NCI-H1105 treated with DMSO at 0.1 percent for 48 hours (cell line): ENCODE data around the gene AMDHD1.
"Not testable (repeated sequence)": the region's sequence is repeated elsewhere in the genome, so short reads cannot be mapped to it uniquely, and the experiment has no call there.

Experiments used
- DNase-seq: peaks from one replicate; lab custom pipeline; 2025; lab: John Stamatoyannopoulos, UW

The AMDHD1 gene

DNA sequence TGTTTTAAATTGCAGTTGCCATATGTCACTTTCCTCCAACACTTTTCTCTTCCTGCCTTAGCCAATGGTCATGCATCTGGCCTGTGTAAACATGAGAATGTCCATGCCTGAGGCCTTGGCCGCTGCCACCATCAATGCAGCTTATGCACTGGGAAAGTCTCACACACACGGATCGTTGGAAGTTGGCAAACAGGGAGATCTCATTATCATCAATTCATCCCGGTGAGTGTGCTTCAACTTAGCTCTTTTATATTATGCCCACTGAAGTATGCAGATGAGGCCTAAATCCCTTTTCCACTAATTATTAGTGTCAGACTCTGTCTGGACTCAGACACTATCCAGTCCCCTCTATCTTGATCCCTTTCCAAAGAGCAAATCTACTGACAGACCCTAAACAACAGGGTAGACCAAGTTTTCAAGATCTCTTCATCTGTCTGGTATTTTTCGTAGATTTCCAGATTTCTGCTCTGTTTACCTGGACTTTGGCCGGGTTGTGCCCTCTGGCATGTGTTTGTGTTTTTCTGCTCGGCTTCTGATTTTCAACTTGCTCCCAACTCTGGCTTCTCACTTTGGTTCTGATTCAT is 23.2 kb downstream of the AMDHD1 start:
- no peak for DNase-seq

DNA sequence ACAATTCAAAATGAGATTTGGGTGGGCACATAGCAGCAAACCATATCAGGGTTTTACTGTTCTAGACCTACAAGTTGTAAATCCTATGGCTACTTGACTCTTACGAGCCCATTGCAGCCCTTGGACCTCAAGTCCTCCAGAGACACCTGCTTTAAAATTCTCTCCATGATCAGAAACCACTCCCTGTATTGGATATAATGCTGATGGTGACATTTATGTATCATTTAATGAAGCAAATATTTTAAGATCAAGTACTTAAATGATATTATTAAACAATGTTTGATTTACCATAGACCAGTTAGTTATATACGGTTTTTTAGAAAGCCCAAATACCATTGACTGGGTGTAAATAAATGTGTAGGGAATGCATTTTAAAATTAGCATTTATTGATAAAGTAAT is 24.2 kb downstream of the AMDHD1 start:
- no peak for DNase-seq

DNA sequence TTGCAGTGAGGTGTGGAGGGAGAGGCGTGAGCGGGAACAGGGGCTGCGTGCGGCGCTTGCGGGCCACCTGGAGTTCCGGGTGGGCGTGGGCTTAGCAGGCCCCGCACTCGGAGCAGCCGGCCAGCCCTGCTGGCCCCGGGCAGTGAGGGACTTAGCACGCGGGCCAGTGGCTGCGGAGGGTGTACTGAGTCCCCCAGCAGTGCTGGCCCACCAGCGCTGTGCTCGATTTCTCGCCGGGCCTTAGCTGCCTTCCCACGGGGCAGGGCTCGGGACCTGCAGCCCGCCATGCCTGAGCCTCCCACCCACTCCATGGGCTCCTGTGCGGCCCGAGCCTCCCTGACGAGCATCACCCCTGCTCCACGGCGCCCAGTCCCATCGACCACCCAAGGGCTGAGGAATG is 26.0 kb downstream of the AMDHD1 start:
- not testable (repeated sequence) for DNase-seq

DNA sequence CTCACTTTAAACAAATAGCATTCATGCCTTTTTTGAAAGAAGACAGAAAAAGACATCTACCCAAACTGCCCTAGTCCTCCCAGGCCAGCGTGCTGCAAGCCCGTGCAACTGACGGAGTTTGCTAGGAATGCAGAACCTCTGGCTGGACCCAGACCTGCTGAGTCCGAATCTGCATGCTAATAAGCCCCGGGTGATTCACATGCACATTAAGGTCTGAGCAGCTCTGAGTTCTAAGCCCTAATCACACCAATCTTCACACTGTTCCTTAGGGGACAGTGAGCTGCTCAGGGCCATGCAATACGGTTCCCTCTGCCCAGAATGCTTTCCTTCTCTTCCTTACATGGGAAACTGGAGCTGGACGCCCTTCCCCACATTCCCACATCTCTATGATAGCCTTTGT is 27.8 kb downstream of the AMDHD1 start:
- no peak for DNase-seq

DNA sequence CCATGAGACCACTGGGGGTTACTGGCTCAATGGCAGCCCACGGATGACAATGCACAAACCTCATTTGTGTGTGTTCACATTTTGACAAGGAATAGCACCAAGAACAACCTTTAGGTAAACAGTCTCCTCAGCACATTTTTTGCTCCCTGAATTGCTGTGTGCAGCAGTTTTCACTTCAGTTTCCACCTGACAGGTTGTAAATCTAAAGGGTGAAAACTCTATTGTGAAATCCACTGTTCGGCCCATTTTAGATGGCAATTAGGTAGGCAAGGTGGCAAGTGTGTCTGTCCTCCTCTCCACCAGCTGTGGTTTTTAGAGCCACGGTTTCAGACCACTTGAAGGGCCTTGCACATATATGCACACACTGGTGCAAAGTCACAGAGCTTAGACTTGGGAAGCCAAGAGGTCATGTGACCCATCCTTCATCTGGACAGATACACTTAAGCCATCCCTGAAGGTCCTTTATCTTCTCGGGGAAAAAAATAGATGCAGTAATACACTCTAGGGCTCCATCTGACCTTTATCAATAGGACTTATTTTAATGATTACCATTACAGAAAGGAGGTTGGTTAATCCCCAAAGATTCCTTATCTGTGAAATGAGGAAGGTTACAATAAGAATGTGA is 29.8 kb downstream of the AMDHD1 start:
- DNase-seq = no peak

DNA sequence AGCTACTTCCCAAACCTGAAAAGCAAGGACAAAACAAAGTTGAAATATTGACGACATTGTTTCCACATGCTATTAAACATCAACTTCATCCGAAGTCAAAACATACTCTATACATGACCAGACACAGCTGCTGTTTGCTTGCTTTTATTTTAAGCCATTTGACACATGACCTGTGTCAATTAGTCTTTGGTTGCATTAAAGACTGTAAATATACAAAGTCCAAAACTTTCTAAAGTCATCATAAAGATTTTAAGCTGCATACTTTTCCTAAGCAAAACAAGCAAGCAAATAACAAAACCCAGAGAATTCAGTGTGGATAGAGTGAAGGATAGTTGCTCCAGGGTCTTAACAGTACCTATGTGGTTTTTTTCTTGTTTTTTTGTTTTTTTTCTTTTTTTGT is 31.2 kb downstream of the AMDHD1 start:
- DNase-seq = no peak

DNA sequence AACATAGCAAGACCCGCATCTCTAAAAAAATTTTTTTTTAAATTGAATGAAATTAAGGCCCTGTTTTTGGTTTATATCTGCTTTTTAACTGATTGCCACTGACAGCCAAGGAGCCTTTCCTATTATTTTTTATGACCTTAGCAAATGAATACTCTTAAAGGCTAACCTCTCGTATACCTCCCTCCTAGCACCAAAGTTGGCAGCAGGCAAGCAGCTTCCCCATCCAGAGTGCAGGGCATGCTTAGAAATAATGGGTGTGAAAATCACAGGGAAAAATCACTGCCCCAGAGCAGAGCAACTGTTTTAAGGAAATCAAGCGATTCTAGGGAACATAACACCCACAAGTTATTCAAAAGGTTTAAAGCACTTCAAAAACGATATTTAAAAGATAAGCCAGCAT is 32.4 kb downstream of the AMDHD1 start:
- no peak for DNase-seq

DNA sequence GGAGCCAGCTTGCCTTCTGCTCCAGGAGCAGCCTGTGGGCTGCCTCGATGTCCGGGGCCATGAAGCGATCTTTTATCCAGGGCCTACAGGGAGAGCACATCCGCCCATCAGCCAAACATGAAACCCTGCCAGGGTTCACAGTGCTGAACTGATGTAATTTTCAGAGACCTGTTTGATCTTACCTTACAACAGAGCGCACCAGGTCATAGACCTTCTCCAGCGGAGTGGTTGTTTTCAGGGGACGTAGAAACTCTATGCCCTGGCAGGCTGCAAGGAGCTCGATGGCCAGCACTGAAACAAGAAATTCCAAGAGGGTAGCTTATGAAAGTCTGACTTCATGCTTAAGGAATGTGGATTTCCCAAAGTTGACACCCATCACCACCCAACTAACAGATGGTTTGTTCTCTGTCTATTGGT is 33.3 kb downstream of the AMDHD1 start:
- DNase-seq = no peak

DNA sequence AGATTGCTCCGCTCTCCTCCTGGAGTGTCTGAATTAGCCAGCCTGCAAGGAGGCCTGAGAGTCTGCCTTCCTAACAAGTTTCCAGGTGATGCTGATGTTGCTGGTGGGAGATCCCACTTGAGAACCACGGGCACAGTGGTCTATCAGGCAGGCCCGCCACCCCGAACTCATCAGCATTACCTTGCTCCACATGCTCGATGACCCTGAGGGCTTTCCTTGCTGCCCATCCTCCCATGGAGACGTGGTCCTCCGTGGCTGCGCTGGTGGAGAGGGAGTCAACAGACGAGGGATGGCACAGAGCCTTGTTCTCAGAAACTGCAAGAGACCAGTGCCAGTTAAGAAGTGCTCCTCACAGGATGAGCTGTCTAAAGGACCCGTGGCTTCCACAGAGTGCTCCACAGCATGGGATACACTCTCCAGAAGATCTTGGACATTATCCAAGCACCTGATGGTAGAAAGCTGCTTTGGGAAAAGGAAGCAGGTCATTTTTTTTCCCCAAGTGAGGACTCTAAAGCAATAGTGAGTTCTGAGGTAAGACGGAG is 34.7 kb downstream of the AMDHD1 start:
- DNase-seq = no peak

DNA sequence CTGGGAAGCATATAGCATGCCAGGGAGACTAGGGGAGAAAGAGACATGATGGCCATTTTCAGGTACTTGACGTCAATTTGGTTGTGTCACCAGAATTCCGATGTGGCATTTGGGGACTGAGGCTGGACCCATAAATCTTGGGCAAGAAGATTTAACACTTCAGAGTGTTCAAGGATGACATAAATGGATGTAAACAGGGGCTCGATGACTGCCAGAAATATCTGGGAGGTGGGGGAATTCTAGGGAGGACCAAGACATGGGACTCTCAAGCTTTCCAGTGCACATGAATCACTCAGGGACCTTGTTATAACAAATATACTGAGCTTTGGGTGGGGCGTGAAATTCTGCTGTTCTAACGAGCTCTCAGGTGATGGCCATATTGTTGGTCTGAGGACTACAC is 35.2 kb downstream of the AMDHD1 start:
- no peak for DNase-seq

DNA sequence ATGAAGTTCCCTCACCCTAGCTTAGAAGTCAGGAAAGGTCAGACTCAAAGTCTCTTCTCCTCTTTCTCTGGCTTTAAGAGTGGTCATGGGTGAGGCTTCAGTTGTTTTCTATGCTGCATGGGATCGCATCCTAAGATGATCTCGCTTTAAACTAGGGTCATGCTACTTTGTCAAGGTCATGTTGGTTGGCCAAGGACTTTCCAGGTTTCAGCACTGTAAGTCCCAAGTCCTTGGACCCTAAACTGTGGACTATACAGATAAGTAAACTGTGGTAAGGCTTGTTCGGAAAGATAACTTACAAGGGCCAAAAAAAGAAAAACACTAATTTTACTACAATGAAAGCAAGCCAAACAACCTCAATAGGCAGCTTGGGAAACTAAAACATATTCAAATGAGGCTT is 35.6 kb downstream of the AMDHD1 start:
- DNase-seq = no peak

DNA sequence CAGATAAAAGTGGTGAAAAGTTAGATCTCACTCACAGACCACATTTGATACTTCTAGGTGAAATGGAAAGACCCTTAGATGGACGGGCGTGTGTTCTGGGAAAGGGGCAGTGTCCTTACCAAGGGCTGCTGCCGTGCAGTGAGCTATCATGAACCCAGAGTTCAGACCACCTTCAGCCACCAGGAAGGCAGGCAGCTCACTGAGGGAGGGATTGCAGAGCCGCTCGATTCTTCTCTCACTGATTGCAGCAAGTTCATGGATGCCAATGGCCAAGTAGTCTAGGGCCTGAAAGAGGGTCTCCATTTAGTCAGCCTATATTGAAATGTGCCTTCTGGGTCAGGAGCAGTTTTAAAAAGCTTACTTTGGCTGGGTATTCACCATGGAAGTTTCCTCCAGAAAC is 37.3 kb downstream of the AMDHD1 start:
- no peak for DNase-seq

DNA sequence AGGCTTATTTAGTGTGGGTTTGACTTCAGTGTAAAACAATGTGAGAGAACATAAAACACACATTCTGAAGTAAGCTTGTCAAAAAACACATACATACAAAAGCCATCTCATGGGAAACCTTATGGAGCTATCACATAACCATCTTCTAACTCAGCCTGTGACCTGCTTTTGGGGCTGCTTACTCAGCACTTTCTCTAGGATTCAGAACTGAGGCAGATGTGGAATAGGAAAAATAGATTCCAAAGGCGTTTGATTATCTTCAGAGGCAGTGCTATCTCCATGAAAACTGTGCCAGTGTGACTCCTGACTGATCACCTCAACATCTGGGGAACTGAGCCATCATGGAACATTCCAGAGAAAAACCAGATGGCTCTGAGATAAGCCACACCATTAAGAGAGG is 39.5 kb downstream of the AMDHD1 start:
- DNase-seq = no peak

DNA sequence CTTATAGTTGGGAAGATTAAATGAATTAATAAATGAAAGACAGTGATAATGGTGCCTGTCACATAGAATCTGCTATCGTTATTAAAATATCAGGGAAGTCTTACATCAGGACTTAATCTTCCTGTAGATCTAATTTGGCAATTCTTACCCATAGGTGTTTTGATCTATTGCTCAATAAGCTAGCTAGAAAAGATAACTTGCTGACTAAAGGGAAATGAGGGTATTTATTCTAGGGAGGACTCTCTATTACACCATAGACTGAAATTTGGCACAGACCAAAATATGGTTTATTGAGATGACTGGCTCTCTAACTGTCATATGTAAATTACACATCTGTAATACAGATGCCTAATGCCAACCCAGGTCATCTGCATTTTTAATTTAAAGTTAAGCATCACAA is 41.6 kb downstream of the AMDHD1 start:
- no peak for DNase-seq

DNA sequence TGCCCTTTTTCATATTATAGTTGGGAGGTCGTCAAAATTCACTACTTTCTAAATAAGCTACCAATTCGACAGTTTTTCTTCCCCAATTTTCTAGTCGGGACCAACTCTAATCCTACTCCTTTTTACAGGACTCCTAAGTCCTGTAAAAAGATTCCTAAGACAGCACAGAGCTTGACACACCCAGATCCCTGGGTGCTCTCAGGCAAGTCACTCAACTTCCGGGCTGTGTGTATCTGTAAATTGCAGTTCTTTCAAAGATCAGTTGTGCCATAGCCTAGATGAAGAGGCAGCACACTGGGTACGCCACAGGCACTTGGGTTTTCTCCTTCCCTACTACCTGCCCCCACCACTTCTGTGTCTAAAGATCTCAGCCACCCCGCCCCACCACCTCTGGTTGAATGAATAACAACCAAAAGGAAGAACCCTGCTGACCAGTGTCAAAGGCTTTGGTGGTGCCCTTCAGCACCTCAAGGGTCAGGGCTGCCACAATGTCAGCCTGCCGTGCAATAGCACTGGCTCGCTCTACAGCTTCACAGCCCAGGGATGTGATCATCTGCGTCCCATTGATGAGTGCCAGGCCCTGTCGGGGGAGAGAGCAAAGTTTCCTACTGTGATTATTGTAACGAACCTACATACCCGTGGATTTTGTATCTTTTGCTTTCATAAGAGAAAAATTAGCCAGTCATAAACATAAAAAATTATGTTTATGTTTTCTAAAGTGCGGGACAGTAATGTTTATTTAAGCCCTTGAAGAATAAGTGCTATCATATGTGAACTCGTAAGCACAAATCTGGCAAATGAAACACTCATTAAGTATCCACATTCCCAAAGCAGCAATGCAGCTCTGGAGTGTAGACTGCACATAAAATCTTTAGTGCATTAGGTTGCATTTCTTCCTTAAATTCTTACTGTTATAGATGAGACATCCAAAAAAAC is 43.8 kb downstream of the AMDHD1 start:
- DNase-seq = no peak

DNA sequence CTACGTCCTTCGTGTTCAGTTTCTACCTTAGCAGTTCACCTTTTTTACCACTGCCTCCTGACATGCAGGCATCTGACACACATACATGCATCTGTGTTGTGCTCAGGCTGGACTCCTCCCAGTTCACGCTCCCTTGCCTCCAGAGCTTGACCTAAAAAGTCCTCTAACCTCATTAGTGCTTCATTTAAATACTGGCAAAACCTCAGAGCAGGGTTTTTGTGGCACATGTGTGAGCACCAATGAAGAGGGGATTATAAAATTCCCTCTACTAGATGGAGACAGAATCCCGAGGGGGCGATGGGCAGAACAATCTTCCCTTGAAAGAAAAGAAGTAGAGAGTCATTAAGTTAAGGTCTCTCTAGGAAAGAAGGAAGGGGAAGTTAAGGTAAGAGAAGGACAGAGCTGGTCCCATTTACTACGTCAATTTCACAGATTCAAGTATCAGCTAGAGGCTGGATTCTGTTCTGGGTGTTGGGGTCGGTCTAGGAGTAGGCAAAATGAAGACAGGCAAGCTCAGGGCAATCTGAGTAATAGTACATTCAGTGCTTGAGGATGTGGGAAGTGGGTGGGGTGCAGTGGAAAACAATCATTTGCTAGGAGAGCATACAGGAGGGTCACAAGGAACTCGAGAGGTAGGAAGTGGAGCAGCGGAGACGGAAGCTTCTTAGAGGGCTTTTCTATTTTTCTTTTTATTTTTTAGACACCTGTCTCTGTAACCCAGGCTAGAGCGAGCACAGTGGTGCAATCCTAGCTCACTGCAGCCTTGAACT is 45.6 kb downstream of the AMDHD1 start:
- no peak for DNase-seq

DNA sequence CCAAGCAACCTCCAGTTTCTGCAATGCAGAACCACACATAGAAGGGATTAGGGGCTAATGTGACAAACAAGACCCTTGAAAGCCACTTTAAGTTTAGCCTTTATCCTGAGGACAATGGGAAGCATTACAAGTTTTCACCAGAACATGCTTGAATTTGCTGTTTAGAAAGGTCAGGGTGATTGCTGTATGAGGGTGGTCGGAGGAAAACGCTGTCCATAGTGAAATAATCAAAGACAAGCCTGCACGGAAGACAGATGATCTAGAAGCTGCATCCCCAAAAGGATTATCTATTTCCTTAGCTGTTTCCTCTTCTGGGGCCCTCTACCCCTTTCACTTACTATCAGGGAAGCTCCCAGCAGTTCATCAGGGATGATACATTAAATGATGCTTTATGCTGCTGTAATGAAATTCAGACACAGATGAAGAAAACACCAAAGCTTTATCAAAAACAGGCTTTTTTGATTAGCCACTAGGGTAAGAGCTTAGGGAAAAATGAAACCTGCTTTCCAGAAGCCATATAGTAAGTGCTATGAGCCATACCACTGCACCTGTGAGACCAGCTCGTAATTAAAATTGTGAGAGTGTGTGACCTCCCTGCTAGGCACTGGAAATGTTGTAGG is 46.5 kb downstream of the AMDHD1 start:
- DNase-seq = no peak

DNA sequence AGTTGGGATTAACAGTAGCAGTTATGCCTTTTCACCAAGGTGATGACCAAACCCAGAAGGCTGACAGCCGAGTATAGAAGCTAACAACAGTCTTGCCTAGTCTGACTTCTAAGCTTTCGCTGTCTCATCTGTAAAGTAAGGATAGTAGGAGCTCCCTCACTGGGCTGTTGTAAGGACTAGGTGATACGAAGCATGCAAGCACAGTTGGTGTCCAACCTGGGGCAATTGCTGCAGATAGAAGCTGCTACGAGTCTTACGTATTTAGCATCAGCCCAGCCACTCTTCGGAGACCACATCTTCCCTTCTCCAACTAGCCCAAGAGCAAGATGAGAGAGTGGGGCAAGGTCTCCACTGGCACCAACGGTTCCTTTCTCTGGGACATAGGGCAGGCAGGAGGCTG is 47.0 kb downstream of the AMDHD1 start:
- DNase-seq = no peak

DNA sequence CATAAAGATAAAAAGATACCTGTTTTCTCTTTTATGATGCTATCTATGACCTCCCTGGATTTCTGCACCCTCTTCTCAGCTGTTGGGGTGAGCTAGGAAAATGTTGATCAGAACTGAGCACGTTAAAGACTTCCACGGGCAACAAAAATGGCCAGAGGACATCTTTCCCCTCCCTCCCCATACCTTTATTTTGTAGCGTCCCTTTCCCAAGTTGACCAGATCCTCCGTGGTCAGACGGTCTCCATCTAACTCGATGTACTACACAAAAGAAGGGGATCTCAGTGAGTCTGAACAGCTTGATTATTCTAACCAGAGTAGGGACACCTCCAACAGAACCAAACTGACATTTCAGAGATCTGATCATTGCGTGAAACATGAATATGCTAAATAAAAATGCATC is 50.8 kb downstream of the AMDHD1 start:
- no peak for DNase-seq

DNA sequence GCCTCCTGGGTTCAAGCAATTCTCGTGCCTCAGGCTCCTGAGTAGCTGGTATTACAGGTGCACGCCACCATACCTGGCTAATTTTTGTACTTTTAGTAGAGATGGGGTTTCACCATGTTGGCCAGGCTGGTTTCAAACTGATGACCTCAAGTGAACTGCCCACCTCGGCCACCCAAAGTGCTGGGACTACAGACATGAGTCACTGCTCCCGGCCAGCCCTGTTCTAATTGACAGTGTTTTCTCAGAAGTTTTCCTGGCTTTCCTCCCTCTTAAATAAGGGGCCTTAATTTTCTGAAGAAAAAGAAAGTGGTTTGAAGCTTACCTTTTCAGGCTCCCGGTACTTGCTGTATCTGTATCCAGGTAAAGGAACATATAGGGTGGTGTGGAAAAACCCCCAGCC is 51.3 kb downstream of the AMDHD1 start:
- no peak for DNase-seq

DNA sequence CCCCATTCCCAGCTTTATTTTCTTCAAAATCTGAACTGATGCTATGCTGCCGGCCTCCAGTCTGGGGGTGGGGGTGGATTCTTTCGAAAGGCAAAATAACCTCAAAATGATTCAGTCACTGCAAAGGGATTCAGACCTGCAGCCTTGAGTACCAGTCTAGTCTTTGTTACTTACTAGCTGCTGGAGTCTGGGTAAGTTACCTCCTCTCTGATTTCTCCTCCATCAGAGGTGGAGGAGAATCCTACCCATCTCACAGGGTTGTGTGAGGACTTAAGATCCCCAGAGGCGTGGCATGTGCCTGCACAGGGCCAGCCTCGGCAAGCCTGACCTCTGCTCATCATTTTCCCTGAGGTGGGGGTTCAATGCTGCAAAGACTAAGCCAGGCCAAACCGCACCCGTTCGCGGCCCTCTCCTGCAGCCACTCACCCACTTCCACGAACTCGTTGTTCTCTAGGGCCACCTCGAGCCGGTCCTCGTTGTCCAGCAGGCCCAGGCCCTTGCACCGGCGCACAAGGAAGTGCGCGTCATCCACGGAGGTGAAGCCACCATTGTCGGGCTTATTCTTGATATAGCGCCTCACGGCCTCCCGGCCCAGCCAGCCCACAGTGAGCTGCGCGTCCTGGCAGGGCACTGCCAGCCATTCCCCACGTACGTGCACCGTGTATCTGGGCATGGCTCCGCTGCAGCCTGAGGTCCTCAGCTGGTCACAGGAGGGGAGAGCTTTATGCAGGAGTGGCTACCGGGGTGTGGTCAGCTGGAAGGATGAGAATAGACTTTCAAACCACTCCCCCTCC is 52.3 kb downstream of the AMDHD1 start:
- no peak for DNase-seq
